Esophagus (tissue), 2 donors: ENCODE data around the gene RNF227. TPM values are rescaled to one million over a fixed set of nuclear protein-coding genes. Genes with fewer than 3 reads are reported as not detected.

Experiments
- H3K27ac ChIP-seq, 2 donors: one replicate each; pipeline ENCODE4 v1.5.1; 2013; ENCODE audit warnings: low read depth in 2 of 2, mild to moderate bottlenecking in 2 of 2, inconsistent platforms in 1 of 2, low read length in 1 of 2, moderate library complexity in 1 of 2
- H3K27me3 ChIP-seq, 2 donors: one replicate each; pipeline ENCODE4 v1.6.1; 2013; ENCODE audit warnings: low read length in 2 of 2, control low read depth in 1 of 2, mild to moderate bottlenecking in 1 of 2; ENCODE audit not compliant: insufficient read depth in 2 of 2, control insufficient read depth in 1 of 2
- H3K36me3 ChIP-seq, 2 donors: one replicate each; pipeline ENCODE4 v1.6.1; 2013; ENCODE audit warnings: low read length in 1 of 2; ENCODE audit not compliant: control insufficient read depth in 2 of 2, insufficient read depth in 2 of 2
- H3K4me1 ChIP-seq, 2 donors: one replicate each; pipeline ENCODE4 v1.6.1; 2013; ENCODE audit warnings: low read length in 1 of 2; ENCODE audit not compliant: control insufficient read depth in 2 of 2, insufficient read depth in 2 of 2
- H3K4me3 ChIP-seq, 2 donors: one replicate each; pipeline ENCODE4 v1.5.1; 2013; ENCODE audit warnings: low read length in 2 of 2, mild to moderate bottlenecking in 2 of 2, low read depth in 1 of 2, moderate library complexity in 1 of 2
- H3K9me3 ChIP-seq, 2 donors: one replicate each; pipeline ENCODE4 v1.6.1; 2013; ENCODE audit warnings: mild to moderate bottlenecking in 2 of 2, low read depth in 1 of 2, low read length in 1 of 2, moderate library complexity in 1 of 2; ENCODE audit not compliant: control insufficient read depth in 2 of 2, insufficient read depth in 1 of 2
- WGBS, 2 donors: extraction: QIAGEN DNeasy Blood & Tissue Kit; methylation state at CpG; one replicate each; pipeline ENCODE4 v1.1.7; 2013; 5-methylcytosine and 5-hydroxymethylcytosine counted together
- polyA plus RNA-seq, 2 donors: library from polyadenylated mRNA; stranded (reverse); fragments of 200-250 nt; gene quantifications; one replicate each; pipeline ENCODE4 v1.2.3, GENCODE V29; 2013
- donor health status: healthy with polysubstance abuse.
- donor health status: Bipolar disorder and iron deficiency.

RNF227 gene
- polyA plus RNA-seq, 2 donors, result 3.5 to 4.3 TPM

GRCh38 chr17:7885367-7886226, 30.5 kb downstream of the RNF227 start:
- H3K27ac ChIP-seq, result peak overlapping the region; percentile 95 to 96
- 1% methylated on average over 39 to 64 of the region's 64 CpGs for WGBS, 2 donors
- peak overlapping the region; percentile 73 to 95 for H3K4me3 ChIP-seq
- H3K27me3 ChIP-seq, result no peaks in the 10 kb centered on the region
- no peaks in the 10 kb centered on the region for H3K9me3 ChIP-seq
- peaks cover 12 to 18% of the 10 kb centered on the region in 2 donors for H3K4me1 ChIP-seq
- peaks cover 0 to 2% of the 10 kb centered on the region in 2 donors for H3K36me3 ChIP-seq

GRCh38 chr17:7884581-7885366, 31.3 kb downstream of the RNF227 start:
- 0 to 6% methylated on average over 22 to 90 of the region's 100 CpGs for WGBS, 2 donors
- Histone ChIP-seq H3K4me3 (peak overlapping the region; percentile 73 to 95), H3K36me3 (peaks cover 0 to 2% of the 10 kb centered on the region in 2 donors), H3K9me3 (no peaks in the 10 kb centered on the region), H3K27me3 (no peaks in the 10 kb centered on the region), H3K4me1 (peaks cover 10 to 17% of the 10 kb centered on the region in 2 donors), H3K27ac (peak overlapping the region; percentile 95 to 96)

GRCh38 chr17:7883781-7884386, 32.2 kb downstream of the RNF227 start:
- H3K27ac ChIP-seq, result peak overlapping the region in 1 of 2 donors; percentile 0
- H3K36me3 ChIP-seq, result peaks cover 0 to 2% of the 10 kb centered on the region in 2 donors
- peaks cover 5 to 8% of the 10 kb centered on the region in 2 donors for H3K4me1 ChIP-seq
- no peak overlapping the region for H3K4me3 ChIP-seq
- no peaks in the 10 kb centered on the region for H3K27me3 ChIP-seq
- H3K9me3 ChIP-seq, result no peaks in the 10 kb centered on the region
- WGBS, 2 donors, result 0% methylated on average over 3 of the region's 3 CpGs

GRCh38 chr17:7882629-7883028, 33.5 kb downstream of the RNF227 start:
- H3K4me1 ChIP-seq, result peaks cover 2 to 4% of the 10 kb centered on the region in 2 donors
- H3K9me3 ChIP-seq, result no peaks in the 10 kb centered on the region
- peaks cover 0 to 2% of the 10 kb centered on the region in 2 donors for H3K36me3 ChIP-seq
- H3K27me3 ChIP-seq, result no peaks in the 10 kb centered on the region
- WGBS, 2 donors, result 79 to 89% methylated on average over 3 of the region's 3 CpGs
- no peak overlapping the region for H3K4me3 ChIP-seq
- peak overlapping the region in 1 of 2 donors; percentile 8 for H3K27ac ChIP-seq

- Histone ChIP-seq H3K27me3 (no peaks in the 10 kb centered on the region), H3K27ac (peak overlapping the region in 1 of 2 donors; percentile 24), H3K4me1 (peaks cover 2 to 4% of the 10 kb centered on the region in 2 donors), H3K4me3 (no peak overlapping the region), H3K9me3 (no peaks in the 10 kb centered on the region), H3K36me3 (peaks cover 0 to 2% of the 10 kb centered on the region in 2 donors)
- 59 to 68% methylated on average over 7 of the region's 7 CpGs for WGBS, 2 donors
These were observed 34.0 kb downstream of the RNF227 start for GRCh38 chr17:7882068-7882467.

GRCh38 chr17:7881276-7882054, 34.6 kb downstream of the RNF227 start:
- WGBS, 2 donors, result 47 to 48% methylated on average over 7 of the region's 7 CpGs
- Histone ChIP-seq H3K9me3 (no peaks in the 10 kb centered on the region), H3K27ac (peak overlapping the region in 1 of 2 donors; percentile 61), H3K27me3 (no peaks in the 10 kb centered on the region), H3K4me3 (no peak overlapping the region), H3K36me3 (peaks cover 0 to 2% of the 10 kb centered on the region in 2 donors), H3K4me1 (peaks cover 2 to 4% of the 10 kb centered on the region in 2 donors)

GRCh38 chr17:7880076-7880868, 35.8 kb downstream of the RNF227 start:
- H3K4me1 ChIP-seq, result peaks cover 2 to 4% of the 10 kb centered on the region in 2 donors
- H3K4me3 ChIP-seq, result no peak overlapping the region
- H3K36me3 ChIP-seq, result peaks cover 0 to 2% of the 10 kb centered on the region in 2 donors
- 60 to 85% methylated on average over 3 of the region's 3 CpGs for WGBS, 2 donors
- no peaks in the 10 kb centered on the region for H3K27me3 ChIP-seq
- H3K27ac ChIP-seq, result no peak overlapping the region
- H3K9me3 ChIP-seq, result no peaks in the 10 kb centered on the region

- WGBS, 2 donors, result 91 to 92% methylated on average over 7 of the region's 7 CpGs
- Histone ChIP-seq H3K4me1 (peaks cover 2 to 4% of the 10 kb centered on the region in 2 donors), H3K9me3 (no peaks in the 10 kb centered on the region), H3K4me3 (no peak overlapping the region), H3K27me3 (no peaks in the 10 kb centered on the region), H3K36me3 (peaks cover 0 to 2% of the 10 kb centered on the region in 2 donors), H3K27ac (no peak overlapping the region)
These were observed 37.9 kb downstream of the RNF227 start for GRCh38 chr17:7878234-7878633.
